Measurements from ENCODE around the gene GSN.

The GSN gene

GRCh38 chr9:121317737-121318630, 50.0 kb downstream of the GSN start:
- TF ChIP-seq FOXP2 (optimal IDR thresholded peaks at IDR 0.05; ENCODE audit: control extremely low read depth, extremely low read length, insufficient read depth), result no peak
- no peaks in the 10 kb centered on the region for H3K9me3 ChIP-seq (ENCODE audit: low read depth, low read length)
- no peak for DNase-seq (ENCODE audit: low read depth, low spot score)
- no peak overlapping the region for H3K27ac ChIP-seq
- no peaks in the 10 kb centered on the region for H3K36me3 ChIP-seq (ENCODE audit: insufficient read depth, low read length)
- no peak overlapping the region for H3K4me3 ChIP-seq
- H3K9ac ChIP-seq (ENCODE audit: insufficient read length), result no peak overlapping the region

- Histone ChIP-seq H3K9ac (ENCODE audit: insufficient read length) (no peak overlapping the region), H3K4me3 (no peak overlapping the region), H3K27ac (no peak overlapping the region), H3K9me3 (ENCODE audit: low read depth, low read length) (no peaks in the 10 kb centered on the region), H3K36me3 (ENCODE audit: insufficient read depth, low read length) (no peaks in the 10 kb centered on the region)
- TF ChIP-seq FOXP2 (optimal IDR thresholded peaks at IDR 0.05; ENCODE audit: control extremely low read depth, extremely low read length, insufficient read depth), result no peak
- TF ChIP-seq EZH2 (IDR thresholded peaks at IDR 0.05), result no peak
- no peak for TF ChIP-seq POLR2AphosphoS5 (IDR thresholded peaks at IDR 0.05; ENCODE audit: borderline replicate concordance, low read depth, low read length)
- no peak for DNase-seq (ENCODE audit: low read depth, low spot score)
Measured at GRCh38 chr9:121318631-121319382, 50.8 kb downstream of the GSN start.

- Histone ChIP-seq H3K4me3 (no peak overlapping the region), H3K36me3 (ENCODE audit: insufficient read depth, low read length) (no peaks in the 10 kb centered on the region), H3K9me3 (ENCODE audit: low read depth, low read length) (no peaks in the 10 kb centered on the region), H3K9ac (ENCODE audit: insufficient read length) (no peak overlapping the region), H3K27ac (no peak overlapping the region)
- no peak for DNase-seq (ENCODE audit: low read depth, low spot score)
- TF ChIP-seq EZH2 (IDR thresholded peaks at IDR 0.05) (no peak), POLR2AphosphoS5 (IDR thresholded peaks at IDR 0.05; ENCODE audit: borderline replicate concordance, low read depth, low read length) (no peak), FOXP2 (optimal IDR thresholded peaks at IDR 0.05; ENCODE audit: control extremely low read depth, extremely low read length, insufficient read depth) (no peak)
Measured at GRCh38 chr9:121319383-121319780, 51.4 kb downstream of the GSN start.

GRCh38 chr9:121321016-121321503, 53.1 kb downstream of the GSN start:
- TF ChIP-seq FOXP2 (optimal IDR thresholded peaks at IDR 0.05; ENCODE audit: control extremely low read depth, extremely low read length, insufficient read depth) (no peak), EZH2 (IDR thresholded peaks at IDR 0.05) (no peak), POLR2AphosphoS5 (IDR thresholded peaks at IDR 0.05; ENCODE audit: borderline replicate concordance, low read depth, low read length) (no peak)
- Histone ChIP-seq H3K9me3 (ENCODE audit: low read depth, low read length) (no peaks in the 10 kb centered on the region), H3K36me3 (ENCODE audit: insufficient read depth, low read length) (no peaks in the 10 kb centered on the region), H3K4me3 (no peak overlapping the region), H3K27ac (no peak overlapping the region), H3K9ac (ENCODE audit: insufficient read length) (no peak overlapping the region)
- no peak for DNase-seq (ENCODE audit: low read depth, low spot score)

- TF ChIP-seq FOXP2 (optimal IDR thresholded peaks at IDR 0.05; ENCODE audit: control extremely low read depth, extremely low read length, insufficient read depth), result no peak
- no peak for TF ChIP-seq EZH2 (IDR thresholded peaks at IDR 0.05)
- no peak for TF ChIP-seq POLR2AphosphoS5 (IDR thresholded peaks at IDR 0.05; ENCODE audit: borderline replicate concordance, low read depth, low read length)
- no peak overlapping the region for H3K4me3 ChIP-seq
- H3K9ac ChIP-seq (ENCODE audit: insufficient read length), result no peak overlapping the region
- no peak for DNase-seq (ENCODE audit: low read depth, low spot score)
- H3K27ac ChIP-seq, result no peak overlapping the region
- H3K36me3 ChIP-seq (ENCODE audit: insufficient read depth, low read length), result no peaks in the 10 kb centered on the region
- H3K9me3 ChIP-seq (ENCODE audit: low read depth, low read length), result no peaks in the 10 kb centered on the region
Measured at GRCh38 chr9:121322037-121322736, 54.2 kb downstream of the GSN start.

GRCh38 chr9:121322737-121323448, 54.9 kb downstream of the GSN start:
- Histone ChIP-seq H3K27ac (no peak overlapping the region), H3K36me3 (ENCODE audit: insufficient read depth, low read length) (no peaks in the 10 kb centered on the region), H3K9me3 (ENCODE audit: low read depth, low read length) (no peaks in the 10 kb centered on the region), H3K4me3 (no peak overlapping the region), H3K9ac (ENCODE audit: insufficient read length) (no peak overlapping the region)
- TF ChIP-seq EZH2 (IDR thresholded peaks at IDR 0.05) (no peak), POLR2AphosphoS5 (IDR thresholded peaks at IDR 0.05; ENCODE audit: borderline replicate concordance, low read depth, low read length) (no peak), FOXP2 (optimal IDR thresholded peaks at IDR 0.05; ENCODE audit: control extremely low read depth, extremely low read length, insufficient read depth) (no peak)
- no peak for DNase-seq (ENCODE audit: low read depth, low spot score)

GRCh38 chr9:121323449-121324151, 55.6 kb downstream of the GSN start:
- H3K4me3 ChIP-seq, result no peak overlapping the region
- TF ChIP-seq POLR2AphosphoS5 (IDR thresholded peaks at IDR 0.05; ENCODE audit: borderline replicate concordance, low read depth, low read length), result no peak
- no peak for TF ChIP-seq FOXP2 (optimal IDR thresholded peaks at IDR 0.05; ENCODE audit: control extremely low read depth, extremely low read length, insufficient read depth)

More at GRCh38 chr9:121323449-121324151, 55.6 kb downstream of the GSN start:
- no peaks in the 10 kb centered on the region for H3K36me3 ChIP-seq (ENCODE audit: insufficient read depth, low read length)
- no peaks in the 10 kb centered on the region for H3K9me3 ChIP-seq (ENCODE audit: low read depth, low read length)
- no peak overlapping the region for H3K9ac ChIP-seq (ENCODE audit: insufficient read length)
- H3K27ac ChIP-seq, result no peak overlapping the region
- DNase-seq (ENCODE audit: low read depth, low spot score), result no peak
